Tibial nerve (tissue), 4 donors: Measurements from ENCODE around the gene DNAJB2.
A peak's percentile ranks its signal among the peaks of the same experiment; 100 is the strongest.

Experiments
- CTCF ChIP-seq, 5 experiments: fragments of 200-600 bp in 3 of 5; fragments of 450-650 bp in 2 of 5; sonication (generic) in 3 of 5; IDR thresholded peaks; one replicate each; pipeline ENCODE4 v1.5.1; 2016 to 2019; ENCODE audit warnings: antibody characterized with exemption in 5 of 5, mild to moderate bottlenecking in 3 of 5, moderate library complexity in 2 of 5
- EP300 ChIP-seq, 2 donors: sonication (generic); formaldehyde crosslinking; IDR thresholded peaks; one replicate each; pipeline ENCODE4 v1.6.1; 2017; ENCODE audit warnings: antibody characterized with exemption in 2 of 2, mild to moderate bottlenecking in 1 of 2
- POLR2A ChIP-seq, 2 donors: fragments of 450-650 bp; IDR thresholded peaks; one replicate each; pipeline ENCODE4 v1.6.1; 2017; ENCODE audit warnings: antibody characterized with exemption in 2 of 2, mild to moderate bottlenecking in 2 of 2, moderate library complexity in 2 of 2

GRCh38 chr2:219249203-219249980, 29.8 kb upstream of the DNAJB2 start:
- no peak for TF ChIP-seq POLR2A (IDR thresholded peaks at IDR 0.05)
- peak; percentile 59 to 66 for TF ChIP-seq EP300 (IDR thresholded peaks at IDR 0.05)
- TF ChIP-seq CTCF (IDR thresholded peaks at IDR 0.05), result no peak
